GM21786 (cell line): ENCODE data around the gene NFATC2.

Experiments used
- ATAC-seq: cut with Tn5 transposase; IDR thresholded peaks from one replicate; pipeline ENCODE4 v1.9.1; 2021; ENCODE audit not compliant: unreplicated experiment

NFATC2 gene

DNA sequence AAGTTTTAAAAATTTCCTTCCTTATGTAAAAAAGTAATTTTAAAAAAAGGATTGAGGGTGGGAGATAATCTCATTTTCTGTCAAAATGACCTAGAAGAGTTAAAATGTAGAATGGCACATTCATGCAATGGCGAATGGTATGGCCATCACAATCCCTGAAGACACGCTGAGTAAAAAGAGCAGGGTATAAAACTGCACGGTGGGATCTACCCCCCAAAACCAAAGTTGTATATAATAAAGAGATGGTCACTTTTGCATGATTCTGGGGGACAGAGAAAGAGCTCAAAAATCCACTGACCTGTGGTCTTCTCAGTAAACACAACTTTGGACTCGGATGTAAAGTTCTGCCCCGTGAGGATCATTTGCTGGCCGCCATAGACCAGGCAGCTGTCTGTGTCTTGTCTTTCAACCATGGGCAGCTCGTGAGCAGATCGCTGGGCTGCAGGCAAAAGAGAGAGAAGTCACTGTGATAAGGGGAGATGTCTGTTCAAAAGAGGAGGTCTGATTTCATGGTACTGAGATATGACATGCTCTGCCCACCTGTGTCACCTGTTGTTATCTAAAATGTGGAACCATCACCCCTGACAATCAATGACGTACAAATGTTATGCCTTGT, 88.2 kb downstream of the NFATC2 start:
- no peak for ATAC-seq

DNA sequence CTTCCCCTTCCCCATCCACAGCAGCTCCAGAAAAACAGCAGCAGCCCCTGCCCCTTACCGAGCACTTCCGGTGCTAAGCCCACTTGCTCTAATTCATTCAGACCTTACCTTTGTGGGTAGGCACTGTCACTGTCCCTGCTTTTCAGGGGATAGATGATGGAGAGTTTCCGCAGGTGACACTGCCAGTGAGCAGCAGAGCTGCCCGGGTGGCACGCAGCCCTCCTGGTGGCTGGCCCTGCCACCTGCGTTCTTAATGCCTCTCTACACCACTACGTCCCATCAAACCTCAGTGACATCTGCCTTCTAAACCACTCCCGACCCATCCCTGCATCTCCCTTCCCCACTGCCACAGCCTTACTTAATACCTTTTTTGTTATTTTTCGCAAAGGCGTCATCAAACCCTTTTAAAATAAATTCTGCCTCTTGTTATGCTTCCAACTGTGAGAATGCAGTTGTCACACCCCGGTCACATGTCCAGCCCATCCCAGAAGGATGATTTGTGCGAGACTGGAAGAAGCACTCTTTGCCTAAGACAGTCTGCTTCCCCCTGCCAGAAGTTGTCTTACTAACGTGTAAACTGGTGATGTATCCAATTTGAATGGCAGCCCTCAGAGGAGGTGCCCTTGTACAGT, 89.7 kb downstream of the NFATC2 start:
- no peak for ATAC-seq

GRCh38 chr20:51452091-51452613, 90.4 kb downstream of the NFATC2 start:
- no peak for ATAC-seq

- ATAC-seq, result no peak
These were observed 91.0 kb downstream of the NFATC2 start for GRCh38 chr20:51451484-51451883.

DNA sequence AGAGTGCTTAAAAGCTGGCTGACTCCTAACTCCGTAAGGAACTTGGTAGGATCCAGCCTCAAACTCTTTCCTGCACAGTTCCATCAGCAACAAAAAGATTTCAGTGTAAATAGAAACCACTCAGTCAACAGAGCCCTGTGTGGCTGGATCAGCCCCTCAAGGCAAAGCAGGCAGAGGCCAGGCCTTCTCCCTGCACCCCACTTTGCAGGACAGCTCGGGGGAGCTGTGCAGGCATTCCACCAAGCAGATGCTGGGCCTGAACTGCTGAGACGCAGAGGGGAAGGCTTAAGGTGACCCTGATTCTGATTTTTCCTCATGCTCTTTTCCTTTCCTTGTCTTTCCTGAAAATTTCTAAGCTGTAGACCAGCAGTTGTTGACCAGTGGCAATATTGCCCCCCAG, 91.5 kb downstream of the NFATC2 start:
- ATAC-seq, result no peak

GRCh38 chr20:51450221-51450712, 92.3 kb downstream of the NFATC2 start:
- ATAC-seq, result no peak

DNA sequence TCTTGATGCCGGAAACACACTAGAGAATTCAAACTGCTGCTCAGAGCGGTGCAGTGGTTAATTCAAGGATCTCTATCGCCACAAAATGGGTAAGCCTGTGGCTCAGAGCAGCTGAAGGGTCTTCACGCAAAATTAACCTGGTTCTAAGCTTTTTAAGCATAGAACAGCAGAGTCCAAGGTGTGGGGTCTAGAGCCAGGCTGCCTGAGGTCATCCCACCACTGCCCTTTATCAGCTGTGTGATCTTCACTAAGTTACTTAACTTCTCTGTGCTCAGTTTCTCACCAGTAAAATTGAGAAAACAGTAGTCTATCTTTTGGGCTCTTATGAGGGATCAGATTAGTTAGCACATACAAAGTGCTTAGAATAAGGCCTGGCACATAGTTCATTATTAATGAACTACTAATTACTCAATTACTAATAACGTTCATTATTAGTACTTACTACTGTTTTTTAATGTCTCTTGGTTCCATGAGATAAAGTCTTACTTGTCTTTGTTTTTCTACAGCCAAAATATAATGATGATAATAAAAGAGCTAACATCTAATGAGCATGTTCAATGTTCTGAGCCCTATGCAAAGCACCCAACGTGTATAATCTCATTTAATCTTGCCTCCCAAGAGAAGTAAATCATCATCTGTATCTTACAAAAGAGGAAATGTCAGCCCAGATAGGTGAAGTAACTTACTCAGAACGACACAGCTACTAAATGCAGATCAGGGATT, 92.9 kb downstream of the NFATC2 start:
- no peak for ATAC-seq

DNA sequence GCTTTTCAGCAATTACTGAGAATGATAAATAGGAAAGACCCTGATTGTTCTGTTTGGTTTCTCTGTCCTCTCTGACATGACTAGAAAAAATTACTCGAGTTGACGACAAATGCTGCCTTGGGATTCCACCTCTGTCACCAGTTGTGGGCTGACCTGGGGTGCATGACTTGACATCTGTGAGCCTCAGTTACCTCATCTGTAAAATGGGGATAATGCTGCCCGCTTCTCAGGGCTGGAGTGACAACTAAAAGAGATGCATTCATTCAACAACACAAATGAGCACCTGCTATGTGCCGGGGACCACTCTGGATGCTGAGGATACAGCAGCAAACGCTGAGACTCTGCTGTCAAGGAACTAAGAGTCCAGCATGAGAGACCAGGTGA, 94.8 kb downstream of the NFATC2 start:
- no peak for ATAC-seq

DNA sequence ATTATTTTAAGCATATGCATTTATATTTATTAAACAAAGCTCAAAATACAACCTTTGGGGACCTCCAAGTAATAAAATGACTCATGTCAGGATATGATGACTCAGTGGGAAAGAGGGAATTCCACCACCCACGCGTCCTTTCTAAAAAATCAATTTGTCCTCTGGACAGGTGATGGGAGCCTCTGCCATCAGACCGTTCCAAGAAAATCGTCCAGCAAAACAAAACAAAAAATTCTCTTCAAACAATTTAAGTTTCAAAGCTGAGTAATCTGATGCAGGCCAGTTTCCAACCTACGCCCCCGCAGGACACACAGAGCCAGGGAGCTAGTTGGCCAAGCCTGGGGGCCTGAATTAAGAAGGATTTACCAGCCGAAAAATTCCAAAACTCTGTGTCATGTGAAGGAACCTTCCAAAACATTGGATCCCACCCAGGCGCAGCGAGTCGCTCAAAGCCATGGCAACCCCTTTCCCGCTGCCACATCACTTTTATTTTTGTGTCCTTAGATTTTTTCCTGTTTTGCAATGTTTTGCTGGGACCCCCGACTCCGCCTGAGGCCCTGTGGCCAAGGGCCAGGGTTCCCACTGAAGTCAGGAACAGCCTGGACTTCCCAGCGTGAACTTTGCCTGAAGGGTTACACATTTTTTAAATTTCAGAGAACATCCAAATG, 95.3 kb downstream of the NFATC2 start:
- no peak for ATAC-seq

- no peak for ATAC-seq
These were observed 95.9 kb downstream of the NFATC2 start for GRCh38 chr20:51446656-51447055.

DNA sequence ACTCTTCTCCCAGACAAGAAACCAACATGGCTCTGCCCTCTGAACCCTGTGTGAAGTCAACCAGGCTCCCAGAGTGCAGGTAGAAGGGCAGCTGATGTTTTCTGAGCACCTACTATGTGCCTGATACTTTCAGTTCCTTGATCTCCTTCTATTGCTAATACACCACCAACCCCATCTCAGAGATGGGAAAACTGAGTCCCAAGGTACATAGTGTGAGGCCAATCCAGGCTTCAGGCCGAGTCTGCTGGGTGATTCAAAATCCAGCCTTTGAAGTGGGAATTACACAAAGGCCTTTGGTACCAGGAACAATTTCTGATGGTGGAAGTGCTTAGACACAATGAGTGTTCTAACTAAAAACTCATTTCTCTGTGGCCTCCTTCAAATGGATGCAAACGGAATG, 96.3 kb downstream of the NFATC2 start:
- ATAC-seq, result no peak

GRCh38 chr20:51445591-51445990, 96.9 kb downstream of the NFATC2 start:
- ATAC-seq, result no peak

- no peak for ATAC-seq
These were observed 97.5 kb downstream of the NFATC2 start for GRCh38 chr20:51444922-51445438.

- no peak for ATAC-seq
These were observed 98.1 kb downstream of the NFATC2 start for GRCh38 chr20:51444467-51444866.

DNA sequence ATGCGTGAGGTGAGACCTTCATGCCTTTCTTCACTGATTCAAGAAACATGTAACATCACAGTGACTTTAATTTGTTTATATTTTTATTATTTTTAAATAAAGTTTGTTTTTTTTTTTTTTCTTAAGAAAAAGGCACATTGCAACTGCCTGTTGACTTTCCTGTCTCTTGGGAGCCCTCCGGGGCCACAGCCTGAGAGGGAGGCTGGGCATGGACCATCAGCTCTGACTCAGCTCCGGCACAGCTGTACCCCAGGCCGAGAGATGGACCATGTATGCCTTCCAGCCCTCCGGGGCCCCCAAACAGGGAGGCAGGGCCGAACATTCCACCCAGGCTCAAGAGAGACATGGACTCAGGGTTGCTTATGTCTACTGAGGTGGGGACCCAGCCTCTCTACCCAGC, 99.9 kb downstream of the NFATC2 start:
- no peak for ATAC-seq

- no peak for ATAC-seq
These were observed 101.9 kb downstream of the NFATC2 start for GRCh38 chr20:51440589-51440988.

DNA sequence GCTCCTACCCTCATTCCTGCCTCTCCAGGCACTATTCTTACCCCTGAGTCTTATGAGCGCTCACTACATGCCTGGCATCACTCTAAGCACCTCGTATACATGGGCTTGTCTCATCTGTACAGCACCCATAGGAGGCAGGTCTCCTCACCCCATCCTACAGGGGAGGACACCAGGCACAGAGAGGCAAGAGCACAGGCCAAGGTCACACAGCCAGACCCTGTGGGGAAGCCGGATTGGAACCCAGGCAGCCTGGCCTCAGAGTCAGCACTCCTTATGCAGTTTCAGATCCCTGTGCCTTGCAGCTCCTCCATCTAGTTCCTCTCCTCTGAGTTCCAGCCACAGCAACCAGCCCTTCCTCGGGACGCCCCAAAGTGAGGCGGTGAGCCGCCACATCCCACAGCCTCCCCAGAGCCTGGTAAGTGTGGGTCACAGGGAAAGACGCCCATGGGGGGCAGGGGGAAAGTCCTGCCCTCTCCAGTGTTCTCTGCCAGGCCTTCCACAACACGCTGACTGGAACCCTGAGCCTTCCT, 103.3 kb downstream of the NFATC2 start:
- no peak for ATAC-seq

- no peak for ATAC-seq
These were observed 104.4 kb downstream of the NFATC2 start for GRCh38 chr20:51438136-51438535.

- ATAC-seq, result no peak
These were observed 105.2 kb downstream of the NFATC2 start for GRCh38 chr20:51437182-51437924.

DNA sequence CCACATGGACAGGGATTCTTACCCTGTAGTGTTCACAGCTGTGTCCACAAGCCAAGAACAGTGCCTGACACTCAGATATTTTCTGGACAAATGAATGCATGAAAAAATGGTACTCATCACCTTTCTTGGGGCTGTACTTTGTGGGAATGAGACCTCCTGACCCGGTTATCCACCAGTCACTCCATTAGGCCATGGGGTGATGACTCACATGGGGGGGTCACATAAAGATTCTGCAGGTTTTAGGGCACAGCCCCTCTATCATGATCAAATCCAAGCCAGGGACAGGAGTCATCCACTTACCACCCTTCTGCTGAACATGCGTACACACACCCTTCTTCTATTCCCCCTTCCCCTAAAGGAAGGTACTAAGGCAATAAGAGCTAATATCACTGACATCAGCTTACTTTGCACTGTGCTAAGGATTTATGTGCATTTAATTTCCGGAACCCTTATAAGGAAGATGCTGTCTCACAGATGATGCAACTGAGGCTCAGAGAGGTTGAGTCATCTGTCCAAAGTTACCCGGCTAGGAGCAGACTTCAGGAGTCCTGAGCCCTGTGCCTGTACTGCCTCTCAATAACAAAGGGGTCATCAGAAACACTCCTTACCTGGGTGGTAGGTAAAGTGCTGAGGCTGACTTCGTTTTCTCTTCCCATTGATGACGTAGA, 107.8 kb downstream of the NFATC2 start:
- no peak for ATAC-seq
